NCI-H446 treated with DMSO at 0.1 percent for 48 hours (cell line): ENCODE data around the gene ANKHD1.
"Not testable (repeated sequence)": the region's sequence is repeated elsewhere in the genome, so short reads cannot be mapped to it uniquely, and the experiment has no call there.

ENCODE experiments used
- DNase-seq: peaks from one replicate; lab custom pipeline; 2025; lab: John Stamatoyannopoulos, UW

ANKHD1 gene

DNA sequence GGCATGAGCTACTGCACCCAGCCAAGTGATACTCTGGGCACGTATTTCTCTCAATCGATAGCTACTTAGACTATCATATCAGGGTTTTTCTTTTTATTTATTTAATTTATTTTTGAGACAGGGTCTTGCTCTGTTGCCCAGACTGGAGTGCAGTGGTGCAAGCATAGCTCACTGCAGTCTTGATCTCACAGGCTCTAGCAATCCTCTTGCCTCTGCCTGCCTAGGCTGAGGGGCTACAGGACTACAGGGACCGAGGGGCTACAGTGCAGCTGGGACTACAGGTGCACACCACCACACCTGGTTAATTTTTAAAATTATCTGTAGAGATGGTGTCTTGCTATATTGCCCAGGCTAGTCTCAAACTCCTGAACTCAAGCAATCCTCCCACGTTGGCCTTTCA is 20.3 kb upstream of the ANKHD1 start:
- DNase-seq: no peak

DNA sequence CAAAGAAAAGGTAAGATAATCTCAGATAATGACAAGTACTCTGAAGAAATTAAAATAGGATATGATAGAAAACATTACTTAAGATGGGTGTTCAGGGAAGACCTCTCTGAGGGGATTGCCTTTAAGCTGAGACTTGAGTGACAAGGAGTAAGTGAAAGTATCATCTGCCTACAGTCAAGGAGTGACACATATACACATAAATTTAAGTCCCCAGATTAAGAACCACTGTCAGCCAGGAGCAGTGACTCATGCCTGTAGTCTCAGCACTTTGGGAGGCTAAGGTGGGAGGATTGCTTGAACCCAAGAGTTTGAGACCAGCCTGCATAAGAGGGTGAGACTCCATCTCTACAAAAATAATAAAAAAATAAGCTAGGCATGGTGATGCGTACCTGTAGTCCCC is 19.7 kb upstream of the ANKHD1 start:
- no peak for DNase-seq

GRCh38 chr5:140382866-140383265 is 18.8 kb upstream of the ANKHD1 start:
- no peak for DNase-seq

GRCh38 chr5:140383300-140383699 is 18.3 kb upstream of the ANKHD1 start:
- no peak for DNase-seq

GRCh38 chr5:140388052-140388451 is 13.6 kb upstream of the ANKHD1 start:
- no peak for DNase-seq

DNA sequence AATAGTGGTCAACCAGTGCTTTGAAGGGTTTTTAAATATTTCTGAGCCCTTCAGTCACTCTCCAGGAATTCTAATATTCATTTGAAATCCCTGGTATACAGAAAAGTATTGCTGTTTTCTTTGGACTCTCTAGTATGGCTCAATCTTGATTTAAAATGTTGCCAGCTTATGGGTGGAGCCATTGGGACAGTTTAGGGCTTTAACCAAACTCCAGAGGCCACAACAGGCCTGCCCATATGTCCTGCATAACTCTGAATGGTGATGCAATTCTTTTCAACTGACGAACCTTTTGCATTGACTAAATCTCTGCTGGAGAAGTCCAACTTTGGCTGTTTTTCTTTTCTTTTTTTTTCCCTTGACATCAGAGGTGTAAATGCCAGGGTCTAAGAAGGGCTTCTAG is 10.3 kb upstream of the ANKHD1 start:
- DNase-seq: no peak

DNA sequence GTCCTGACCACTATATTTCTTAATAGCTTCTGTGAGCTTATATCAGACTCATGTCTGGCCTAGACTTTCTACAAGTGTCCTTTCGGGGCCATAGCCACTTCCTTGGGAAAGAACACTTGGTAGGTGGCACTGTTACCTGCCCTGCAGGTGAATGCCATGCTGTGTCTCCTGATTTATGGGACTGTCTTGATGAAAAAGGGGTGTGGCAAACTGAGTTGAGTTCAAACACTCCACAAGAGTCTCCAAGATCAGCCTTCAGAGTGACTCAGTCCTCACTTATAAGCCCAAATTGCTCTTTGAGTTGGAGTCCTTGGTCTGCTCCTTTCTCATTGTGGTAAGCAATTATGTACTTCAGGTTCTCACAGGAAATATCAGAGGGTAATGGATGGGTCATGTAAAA is 9.9 kb upstream of the ANKHD1 start:
- no peak for DNase-seq

DNA sequence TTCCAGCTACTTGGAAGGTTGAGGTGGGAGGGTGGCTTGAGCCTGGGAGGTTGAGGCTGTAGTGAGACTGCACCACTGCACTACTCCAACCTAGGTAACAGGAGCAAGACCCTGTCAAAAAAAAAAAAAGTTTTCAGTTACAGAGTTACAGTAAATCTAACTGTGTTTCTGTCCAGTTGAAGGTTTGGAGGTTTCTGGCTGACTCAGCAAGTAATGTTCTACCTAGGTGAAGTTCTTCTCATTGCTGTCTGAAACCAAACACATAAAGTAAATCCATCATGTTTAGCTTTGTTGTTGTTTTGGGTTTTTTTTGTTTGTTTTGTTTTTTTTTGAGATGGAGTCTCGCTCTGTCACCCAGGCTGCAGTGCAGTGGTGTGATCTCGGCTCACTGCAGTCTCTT is 7.9 kb upstream of the ANKHD1 start:
- no peak for DNase-seq

- DNase-seq: no peak
These were observed 3.2 kb upstream of the ANKHD1 start for GRCh38 chr5:140398379-140398811.

DNA sequence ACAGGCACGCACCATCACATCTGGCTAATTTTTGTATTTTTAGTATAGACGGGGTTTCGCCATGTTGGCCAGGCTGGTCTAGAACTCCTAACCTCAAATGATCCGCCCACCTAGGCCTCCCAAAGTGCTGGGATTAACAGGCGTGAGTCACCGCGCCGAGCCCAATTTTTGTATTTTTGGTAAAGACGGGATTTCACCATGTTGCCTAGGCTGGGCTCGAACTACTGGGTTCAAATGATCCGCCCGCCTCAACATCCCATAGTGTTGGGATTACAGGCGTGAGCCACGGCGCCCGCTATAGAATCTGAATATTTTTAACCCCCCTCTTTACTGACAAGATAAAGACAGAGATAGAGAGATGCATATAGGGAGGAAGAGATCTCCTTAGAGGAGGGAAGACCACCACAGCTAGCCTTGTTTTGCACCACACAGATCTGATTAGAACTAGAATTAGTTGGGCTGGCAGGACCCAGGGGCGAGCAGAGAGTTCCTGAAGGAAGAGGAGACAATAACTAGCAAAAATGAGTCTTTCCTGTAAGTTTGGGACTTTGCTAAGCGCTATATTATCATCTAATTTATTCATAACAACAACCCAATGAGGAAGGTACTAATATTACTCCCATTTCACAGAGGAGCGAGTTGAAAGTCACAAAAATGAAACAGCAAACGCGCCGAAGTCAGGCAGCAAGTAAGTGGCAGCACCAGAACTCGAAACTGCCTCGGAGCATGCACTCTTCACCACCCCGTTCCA is 1.5 kb upstream of the ANKHD1 start:
- DNase-seq: no peak

DNA sequence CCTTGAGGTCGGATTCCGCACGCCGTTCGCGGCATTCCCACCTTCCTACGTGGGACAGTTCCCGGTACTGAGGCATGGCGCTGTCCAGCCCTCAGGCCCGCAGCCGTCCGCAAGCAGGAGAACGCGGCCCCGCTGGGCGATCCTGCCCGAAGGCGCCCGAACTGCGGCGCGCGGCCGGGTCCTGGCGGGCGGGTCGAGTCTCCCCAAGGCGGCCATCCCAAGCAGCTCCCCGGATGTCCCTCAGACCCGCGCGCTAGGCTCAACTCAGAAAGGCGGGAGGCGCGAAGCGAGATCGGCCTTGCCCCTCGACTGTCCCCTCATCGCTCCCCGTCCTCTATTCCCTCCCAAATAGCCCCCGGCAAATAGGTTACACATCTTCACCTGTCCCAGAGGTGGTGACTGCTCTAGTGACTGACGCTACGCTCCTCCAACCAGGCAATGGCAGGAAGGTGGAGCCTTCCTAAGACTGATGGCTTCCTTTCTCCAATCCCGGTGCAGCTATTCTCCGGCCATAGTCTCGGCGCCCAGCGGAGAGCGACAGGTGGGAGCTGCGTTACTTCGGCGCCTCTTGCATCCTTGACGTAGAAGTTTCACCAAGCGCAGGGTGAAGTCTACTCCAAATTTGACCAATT is 787 bp upstream of the ANKHD1 start:
- peak; percentile 92 for DNase-seq

- no peak for DNase-seq
These were observed 833 bp downstream of the ANKHD1 start for GRCh38 chr5:140402258-140403074.

- no peak for DNase-seq
These were observed 2.0 kb downstream of the ANKHD1 start for GRCh38 chr5:140403613-140404012.

- no peak for DNase-seq
These were observed 7.2 kb downstream of the ANKHD1 start for GRCh38 chr5:140408750-140409241.

- DNase-seq: no peak
These were observed 11.6 kb downstream of the ANKHD1 start for GRCh38 chr5:140413230-140413629.

GRCh38 chr5:140417235-140417634 is 15.6 kb downstream of the ANKHD1 start:
- DNase-seq: no peak

GRCh38 chr5:140418862-140419520 is 17.4 kb downstream of the ANKHD1 start:
- DNase-seq: no peak

DNA sequence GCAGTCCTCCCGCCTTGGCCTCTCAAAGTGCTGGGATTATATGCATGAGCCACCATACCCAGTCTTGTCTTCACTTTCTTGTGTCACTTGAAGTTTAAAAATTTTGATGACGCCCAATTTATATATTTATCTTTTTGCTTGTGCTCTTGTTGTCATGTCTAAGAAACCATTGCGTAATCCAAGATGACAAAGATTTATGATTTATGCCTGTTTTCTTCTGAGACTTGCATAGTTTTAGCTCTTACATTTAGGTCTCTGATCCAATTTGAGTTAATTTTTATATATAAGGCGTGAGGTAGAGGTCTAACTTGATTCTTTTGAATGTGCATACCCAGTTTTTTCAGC is 18.6 kb downstream of the ANKHD1 start:
- DNase-seq: no peak

DNA sequence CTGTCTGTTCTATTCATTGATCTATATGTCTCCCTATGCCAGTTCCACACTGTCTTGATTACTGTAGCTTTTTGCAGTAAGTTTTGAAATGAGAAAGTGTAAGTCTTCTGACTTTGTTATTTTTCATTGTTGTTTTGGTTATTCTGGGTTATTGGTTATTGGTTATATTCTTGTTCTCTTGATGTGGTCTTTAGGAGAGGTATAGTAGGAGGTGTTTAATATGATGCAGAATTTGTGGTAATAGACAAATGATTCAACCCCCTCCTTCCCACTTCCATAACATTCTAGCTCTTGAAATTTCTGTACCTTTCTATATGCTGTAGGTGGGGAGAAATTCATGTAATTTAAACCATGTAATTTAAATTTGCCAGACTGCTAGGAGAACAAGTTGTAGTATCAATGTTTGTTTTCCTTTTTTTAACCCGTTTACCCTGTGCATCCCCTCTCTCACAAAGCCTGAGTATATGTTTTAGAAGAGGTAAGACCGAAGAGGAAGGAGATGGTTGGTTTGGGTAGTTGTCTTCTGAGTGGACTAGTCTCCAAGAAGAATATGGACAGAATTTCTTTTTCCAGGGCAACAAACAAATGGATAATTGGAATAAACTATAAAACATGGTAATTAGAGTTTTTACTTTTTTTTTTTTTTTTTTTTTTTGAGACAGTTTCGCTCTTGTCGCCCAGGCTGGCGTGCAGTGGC is 19.2 kb downstream of the ANKHD1 start:
- no peak for DNase-seq

GRCh38 chr5:140421375-140421774 is 19.7 kb downstream of the ANKHD1 start:
- not testable (repeated sequence) for DNase-seq

GRCh38 chr5:140423609-140424008 is 22.0 kb downstream of the ANKHD1 start:
- no peak for DNase-seq

GRCh38 chr5:140424135-140424534 is 22.5 kb downstream of the ANKHD1 start:
- no peak for DNase-seq
